ENCODE measurements around the gene TMEM72. TPM values are rescaled to one million over a fixed set of nuclear protein-coding genes. Genes with fewer than 3 reads are reported as not detected.

The TMEM72 gene
- total RNA-seq, 1 donor from 2014 or later, result not detected

GRCh38 chr10:44978570-44979280 is 67.6 kb downstream of the TMEM72 start, which contains the start of gene DEPP1:
DEPP1 (minus strand) TSS chr10:44978809; CDS start chr10:44978030, 779 bp downstream.
- peaks cover 47% of the 10 kb centered on the region for H3K4me1 Mint-ChIP-seq
- Histone ChIP-seq H3K4me2 (peak within 1 kb of the TSS; percentile 53), H3K27ac (no peak within 1 kb of the TSS), H3K79me2 (ENCODE audit: low read depth) (no peaks in the 10 kb centered on the region), H2AFZ (replicated peaks) (no peak within 1 kb of the TSS), H3K9ac (no peak within 1 kb of the TSS), H3K4me3 (no peak within 1 kb of the TSS), H3K27me3 (peaks cover 20% of the 10 kb centered on the region), H3K4me1 (peaks cover 40% of the 10 kb centered on the region), H3K9me3 (ENCODE audit: low read depth) (no peaks in the 10 kb centered on the region), H4K20me1 (ENCODE audit: low read depth) (no peaks in the 10 kb centered on the region), H3F3A (ENCODE audit: low read depth) (no peaks in the 10 kb centered on the region), H3K36me3 (no peaks in the 10 kb centered on the region)
- TF ChIP-seq EZH2 (IDR thresholded peaks at IDR 0.05), result no peak
- peak; percentile 16 for TF ChIP-seq CTCF (IDR thresholded peaks at IDR 0.05)
- TF ChIP-seq EZH2phosphoT487 (IDR thresholded peaks at IDR 0.05), result no peak
- H3K27ac Mint-ChIP-seq, result peak within 1 kb of the TSS; percentile 21
- DNase-seq (ENCODE audit: low spot score), result peak; percentile 87
- H3K36me3 Mint-ChIP-seq, result no peaks in the 10 kb centered on the region
- no peak within 1 kb of the TSS for H3K4me3 Mint-ChIP-seq
- H3K9me3 Mint-ChIP-seq, result no peaks in the 10 kb centered on the region
- H3K27me3 Mint-ChIP-seq (ENCODE audit: insufficient read depth, low read depth), result peaks cover 12% of the 10 kb centered on the region

GRCh38 chr10:44979281-44980191 is 68.4 kb downstream of the TMEM72 start:
- Histone ChIP-seq H2AFZ (replicated peaks) (no peak overlapping the region), H3K27ac (no peak overlapping the region), H3K9ac (no peak overlapping the region), H3F3A (ENCODE audit: low read depth) (no peaks in the 10 kb centered on the region), H3K4me2 (no peak overlapping the region), H3K4me3 (no peak overlapping the region), H3K79me2 (ENCODE audit: low read depth) (no peaks in the 10 kb centered on the region), H4K20me1 (ENCODE audit: low read depth) (no peaks in the 10 kb centered on the region), H3K27me3 (peaks cover 12% of the 10 kb centered on the region), H3K4me1 (peaks cover 37% of the 10 kb centered on the region), H3K36me3 (no peaks in the 10 kb centered on the region), H3K9me3 (ENCODE audit: low read depth) (no peaks in the 10 kb centered on the region)
- H3K27me3 Mint-ChIP-seq (ENCODE audit: insufficient read depth, low read depth), result peaks cover 12% of the 10 kb centered on the region
- H3K4me1 Mint-ChIP-seq, result peaks cover 47% of the 10 kb centered on the region
- no peak for DNase-seq (ENCODE audit: low spot score)
- H3K4me3 Mint-ChIP-seq, result no peak overlapping the region
- no peaks in the 10 kb centered on the region for H3K9me3 Mint-ChIP-seq
- TF ChIP-seq CTCF (IDR thresholded peaks at IDR 0.05), result no peak
- TF ChIP-seq EZH2 (IDR thresholded peaks at IDR 0.05), result no peak
- no peak for TF ChIP-seq EZH2phosphoT487 (IDR thresholded peaks at IDR 0.05)
- H3K36me3 Mint-ChIP-seq, result no peaks in the 10 kb centered on the region
- H3K27ac Mint-ChIP-seq, result peak overlapping the region; percentile 50

- Histone ChIP-seq H3K9ac (no peak overlapping the region), H3K36me3 (no peaks in the 10 kb centered on the region), H2AFZ (replicated peaks) (no peak overlapping the region), H3K27me3 (peaks cover 9% of the 10 kb centered on the region), H3F3A (ENCODE audit: low read depth) (no peaks in the 10 kb centered on the region), H4K20me1 (ENCODE audit: low read depth) (no peaks in the 10 kb centered on the region), H3K9me3 (ENCODE audit: low read depth) (no peaks in the 10 kb centered on the region), H3K4me3 (no peak overlapping the region), H3K27ac (no peak overlapping the region), H3K4me1 (peaks cover 34% of the 10 kb centered on the region), H3K4me2 (no peak overlapping the region), H3K79me2 (ENCODE audit: low read depth) (no peaks in the 10 kb centered on the region)
- Mint-ChIP-seq H3K4me1 (peaks cover 45% of the 10 kb centered on the region), H3K27me3 (ENCODE audit: insufficient read depth, low read depth) (peaks cover 12% of the 10 kb centered on the region), H3K9me3 (no peaks in the 10 kb centered on the region), H3K4me3 (no peak overlapping the region), H3K27ac (peak overlapping the region; percentile 57), H3K36me3 (peaks cover 2% of the 10 kb centered on the region)
- TF ChIP-seq EZH2phosphoT487 (IDR thresholded peaks at IDR 0.05), result no peak
- no peak for DNase-seq (ENCODE audit: low spot score)
These were observed 69.4 kb downstream of the TMEM72 start for GRCh38 chr10:44980309-44981171.
